IPS DF 4.7 (cell line): Measurements from ENCODE around the gene TESK2.
A peak's percentile ranks its signal among the peaks of the same experiment; 100 is the strongest.

ENCODE experiments used
- DNase-seq: peaks from one replicate; pipeline ENCODE4 v3.0.0-alpha.2; 2013; ENCODE audit warnings: low spot score; ENCODE audit errors: extremely low read depth

Gene TESK2

GRCh38 chr1:45306319-45306718, 184.6 kb downstream of the TESK2 start:
- no peak for DNase-seq

- DNase-seq: no peak
Observed at GRCh38 chr1:45305231-45305630, 185.7 kb downstream of the TESK2 start.

- DNase-seq: no peak
Observed at GRCh38 chr1:45304311-45305081, 186.5 kb downstream of the TESK2 start.

GRCh38 chr1:45303520-45304310, 187.2 kb downstream of the TESK2 start:
- peak; percentile 62 for DNase-seq

GRCh38 chr1:45302505-45303150, 188.3 kb downstream of the TESK2 start:
- DNase-seq: no peak

- DNase-seq: no peak
Observed at GRCh38 chr1:45300669-45300997, 190.3 kb downstream of the TESK2 start.

GRCh38 chr1:45299981-45300668, 190.8 kb downstream of the TESK2 start:
- DNase-seq: no peak

GRCh38 chr1:45299296-45299695, 191.7 kb downstream of the TESK2 start:
- DNase-seq: no peak

GRCh38 chr1:45297666-45298356, 193.2 kb downstream of the TESK2 start:
- DNase-seq: no peak
